Prostate gland (tissue), 2 donors: ENCODE results near the gene ELAVL1. TPM values are rescaled to one million over a fixed set of nuclear protein-coding genes. Genes with fewer than 3 reads are reported as not detected.

ENCODE experiments used
- DNase-seq: peaks from one replicate; pipeline ENCODE4 v3.0.0-alpha.2; 2019; ENCODE audit warnings: low spot score
- H3K27ac ChIP-seq, 2 donors: fragments of 200-600 bp; sonication (generic); 2 replicates each; pipeline ENCODE4 v1.5.1; 2017 to 2019
- H3K27me3 ChIP-seq: fragments of 200-600 bp; sonication (generic); replicated peaks from 2 replicates; pipeline ENCODE4 v1.5.1; 2019; ENCODE audit not compliant: insufficient read depth
- H3K36me3 ChIP-seq, 2 donors: fragments of 200-600 bp; sonication (generic); 1 replicate in 1 of 2; 2 replicates in 1 of 2; pipeline versions ENCODE4 v1.5.1 to v1.8.1; 2017 to 2019
- H3K4me1 ChIP-seq: fragments of 200-600 bp; sonication (generic); replicated peaks from 2 replicates; pipeline ENCODE4 v1.5.1; 2019
- H3K4me3 ChIP-seq, 2 donors: fragments of 200-600 bp; sonication (generic); 2 replicates each; pipeline ENCODE4 v1.5.1; 2017 to 2019
- H3K9me3 ChIP-seq: fragments of 200-600 bp; sonication (generic); 2 replicates; pipeline ENCODE4 v1.5.1; 2017
- CTCF ChIP-seq, 4 experiments: fragments of 200-600 bp in 2 of 4; fragments of 450-650 bp in 2 of 4; sonication (generic) in 2 of 4; IDR thresholded peaks; 1 replicate in 3 of 4; 2 replicates in 1 of 4; pipeline ENCODE4 v1.5.1; 2016 to 2019; ENCODE audit warnings: antibody characterized with exemption in 4 of 4, mild to moderate bottlenecking in 2 of 4, moderate library complexity in 2 of 4
- POLR2A ChIP-seq: fragments of 450-650 bp; IDR thresholded peaks from one replicate; pipeline ENCODE4 v1.6.1; 2016; ENCODE audit warnings: antibody characterized with exemption, mild to moderate bottlenecking
- POLR2AphosphoS5 ChIP-seq: sonication (generic); formaldehyde crosslinking; IDR thresholded peaks from one replicate; pipeline ENCODE4 v1.6.1; 2017; ENCODE audit warnings: antibody characterized with exemption
- WGBS: methylation state at CpG from one replicate; pipeline ENCODE4 v1.1.5; 2018; 5-methylcytosine and 5-hydroxymethylcytosine counted together
- intact Hi-C: fragments of 100-400 bp; cut with DNase I; formaldehyde crosslinking; loops from one replicate; pipeline ENCODE4 v1.14.2; 2022
- total RNA-seq, 2 donors: library from RNA; depleted of rRNA; stranded (reverse); fragments of >200 nt; gene quantifications; one replicate each; pipeline ENCODE4 v1.1.0, GENCODE V29; 2016

ELAVL1 gene
- total RNA-seq, 2 donors from 2014 or later, result 35.6 to 76.9 TPM

- intact Hi-C loops, result loop anchor here (5.0 to 10.0 kb wide), 2 partner anchors 60 to 253 kb away; partner anchors contain the start of gene TIMM44
- Histone ChIP-seq H3K36me3 (no peaks in the 10 kb centered on the region), H3K4me3 (no peak overlapping the region), H3K27me3 (no peaks in the 10 kb centered on the region), H3K9me3 (no peaks in the 10 kb centered on the region), H3K27ac (peak overlapping the region; percentile 12 to 63), H3K4me1 (peaks cover 19% of the 10 kb centered on the region)
- peak; percentile 65 for DNase-seq
- TF ChIP-seq CTCF (IDR thresholded peaks at IDR 0.05), result peak; percentile 86 to 93 (median 90)
- peak; percentile 73 for TF ChIP-seq POLR2AphosphoS5
- TF ChIP-seq POLR2A, result no peak
- 8% methylated on average over 23 of the region's 27 CpGs for WGBS
These were observed 3.2 kb downstream of the ELAVL1 start for GRCh38 chr19:8001995-8002849.

- no peak overlapping the region for H3K4me3 ChIP-seq
These were observed 3.8 kb downstream of the ELAVL1 start for GRCh38 chr19:8001651-8001994.

GRCh38 chr19:8000298-8001038, 5.0 kb downstream of the ELAVL1 start:
- Histone ChIP-seq H3K4me3 (no peak overlapping the region), H3K27ac (no peak overlapping the region), H3K27me3 (no peaks in the 10 kb centered on the region), H3K4me1 (peaks cover 19% of the 10 kb centered on the region), H3K9me3 (no peaks in the 10 kb centered on the region), H3K36me3 (no peaks in the 10 kb centered on the region)
- DNase-seq, result no peak
- WGBS, result 61% methylated on average over 6 of the region's 6 CpGs
- TF ChIP-seq CTCF (IDR thresholded peaks at IDR 0.05), result no peak
- no peak for TF ChIP-seq POLR2A
- TF ChIP-seq POLR2AphosphoS5, result no peak
- intact Hi-C loops, result loop anchor here (5.0 to 10.0 kb wide), 2 partner anchors 58 to 254 kb away; partner anchors contain the start of gene TIMM44

More at GRCh38 chr19:8001651-8001994, 3.8 kb downstream of the ELAVL1 start:
- DNase-seq, result no peak
- no peaks in the 10 kb centered on the region for H3K36me3 ChIP-seq
- 70% methylated on average over 5 of the region's 5 CpGs for WGBS
- H3K27ac ChIP-seq, result peak overlapping the region in 1 of 2 donors; percentile 63
- intact Hi-C loops, result loop anchor here (5.0 to 10.0 kb wide), 2 partner anchors 59 to 253 kb away; partner anchors contain the start of gene TIMM44
- peaks cover 19% of the 10 kb centered on the region for H3K4me1 ChIP-seq
- TF ChIP-seq POLR2AphosphoS5, result no peak
- TF ChIP-seq POLR2A, result no peak
- TF ChIP-seq CTCF (IDR thresholded peaks at IDR 0.05), result no peak
- no peaks in the 10 kb centered on the region for H3K9me3 ChIP-seq
- H3K27me3 ChIP-seq, result no peaks in the 10 kb centered on the region

- H3K36me3 ChIP-seq, result no peaks in the 10 kb centered on the region
- no peak for TF ChIP-seq POLR2AphosphoS5
- no peak for TF ChIP-seq POLR2A
- no peak for TF ChIP-seq CTCF (IDR thresholded peaks at IDR 0.05)
- intact Hi-C loops, result no loop called here
- no peaks in the 10 kb centered on the region for H3K9me3 ChIP-seq
- H3K27ac ChIP-seq, result no peak overlapping the region
- no peak overlapping the region for H3K4me3 ChIP-seq
- H3K4me1 ChIP-seq, result peaks cover 17% of the 10 kb centered on the region
- DNase-seq, result no peak
- H3K27me3 ChIP-seq, result no peaks in the 10 kb centered on the region
- WGBS, result 91% methylated on average over 4 of the region's 4 CpGs
These were observed 6.1 kb downstream of the ELAVL1 start for GRCh38 chr19:7999376-7999775.
